ENCODE measurements around the gene LCORL. TPM values are rescaled to one million over a fixed set of nuclear protein-coding genes. Genes with fewer than 3 reads are reported as not detected.

LCORL gene
- total RNA-seq, 1 experiment from 2014 or later: 13.8 TPM

DNA sequence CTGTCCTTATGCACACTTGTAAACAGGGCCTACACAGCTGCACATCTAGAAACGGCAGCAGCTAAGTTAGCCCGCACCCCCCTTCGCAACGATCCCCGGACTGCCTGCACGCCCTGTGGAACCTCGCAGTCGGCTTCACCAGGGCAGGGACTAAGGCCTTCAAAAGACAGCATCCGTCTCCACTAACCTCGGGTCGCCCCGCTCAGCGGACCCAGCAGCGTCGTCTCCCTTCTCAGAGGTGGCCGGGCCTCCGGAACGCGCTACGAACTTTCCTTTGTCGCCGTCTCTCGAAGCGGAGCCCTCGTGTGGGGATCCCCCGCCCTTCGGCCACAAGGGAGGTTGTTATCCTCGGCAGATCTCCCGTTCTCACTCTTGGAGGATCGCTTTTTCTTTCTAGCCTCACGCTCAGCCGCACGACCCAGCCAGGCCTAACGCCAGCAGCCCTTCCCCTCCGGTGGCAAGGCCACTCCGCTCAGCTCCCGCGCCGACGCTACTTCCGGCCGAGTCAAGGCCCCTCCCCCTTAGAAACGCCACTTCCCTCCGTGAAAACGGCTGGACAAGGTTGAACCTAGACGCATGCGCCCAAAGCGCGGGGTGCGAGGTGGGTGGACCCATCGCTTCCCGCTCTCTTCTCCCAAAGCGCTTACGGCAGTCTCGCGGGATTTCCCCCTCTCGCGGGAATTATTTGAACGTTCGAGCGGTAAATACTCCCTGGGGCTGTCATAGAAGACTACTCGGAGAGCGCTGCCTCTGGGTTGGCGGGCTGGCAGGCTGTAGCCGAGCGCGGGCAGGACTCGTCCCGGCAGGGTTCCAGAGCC is 211.1 kb downstream of the LCORL start, which contains the start of the genes DCAF16 and NCAPG:
TSS of gene DCAF16 (minus strand) at position 498 of the 818 bp plus-strand sequence. CDS start 6,616 bp downstream, outside the sequence.
TSS of gene NCAPG (plus strand) at position 720 of the 818 bp plus-strand sequence. CDS start 99 bp downstream, outside the sequence.
- DNase-seq: peak; percentile 94 to 98
- Histone ChIP-seq H3K27me3 (ENCODE audit: insufficient read depth, low read depth) (no peaks in the 10 kb centered on the region), H3K4me3 (peak within 1 kb of the TSS; percentile 89), H3K36me3 (ENCODE audit: low read depth) (peaks cover 20% of the 10 kb centered on the region), H3K9me3 (ENCODE audit: insufficient read depth, low read depth) (no peaks in the 10 kb centered on the region), H3F3A (ENCODE audit: insufficient read depth, low read depth) (no peaks in the 10 kb centered on the region), H3K4me1 (replicated peaks; ENCODE audit: insufficient read depth) (peaks cover 35% of the 10 kb centered on the region), H3K9me2 (ENCODE audit: insufficient read depth) (no peaks in the 10 kb centered on the region), H3K79me2 (ENCODE audit: low read depth) (peaks cover 97% of the 10 kb centered on the region), H4K20me1 (ENCODE audit: insufficient read depth) (peaks cover 27% of the 10 kb centered on the region), H2AFZ (peak within 1 kb of the TSS; percentile 91), H3K27ac (peak within 1 kb of the TSS; percentile 74), H3K4me2 (peak within 1 kb of the TSS; percentile 92)
- BruUV-seq (replicated peaks): TSS peak; percentile 76
- intact Hi-C loops (cut with micrococcal nuclease; ENCODE audit: unreplicated experiment): loop anchor here (1.0 to 10.0 kb wide), 4 partner anchors 196 to 261 kb away; partner anchors contain the start of genes LAP3, LCORL and MED28
- no peak for TF ChIP-seq EZH2 (IDR thresholded peaks at IDR 0.05; ENCODE audit: low read depth)
- TF ChIP-seq, protein P1, sequence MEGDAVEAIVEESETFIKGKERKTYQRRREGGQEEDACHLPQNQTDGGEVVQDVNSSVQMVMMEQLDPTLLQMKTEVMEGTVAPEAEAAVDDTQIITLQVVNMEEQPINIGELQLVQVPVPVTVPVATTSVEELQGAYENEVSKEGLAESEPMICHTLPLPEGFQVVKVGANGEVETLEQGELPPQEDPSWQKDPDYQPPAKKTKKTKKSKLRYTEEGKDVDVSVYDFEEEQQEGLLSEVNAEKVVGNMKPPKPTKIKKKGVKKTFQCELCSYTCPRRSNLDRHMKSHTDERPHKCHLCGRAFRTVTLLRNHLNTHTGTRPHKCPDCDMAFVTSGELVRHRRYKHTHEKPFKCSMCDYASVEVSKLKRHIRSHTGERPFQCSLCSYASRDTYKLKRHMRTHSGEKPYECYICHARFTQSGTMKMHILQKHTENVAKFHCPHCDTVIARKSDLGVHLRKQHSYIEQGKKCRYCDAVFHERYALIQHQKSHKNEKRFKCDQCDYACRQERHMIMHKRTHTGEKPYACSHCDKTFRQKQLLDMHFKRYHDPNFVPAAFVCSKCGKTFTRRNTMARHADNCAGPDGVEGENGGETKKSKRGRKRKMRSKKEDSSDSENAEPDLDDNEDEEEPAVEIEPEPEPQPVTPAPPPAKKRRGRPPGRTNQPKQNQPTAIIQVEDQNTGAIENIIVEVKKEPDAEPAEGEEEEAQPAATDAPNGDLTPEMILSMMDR (conservative IDR thresholded peaks at IDR 0.05): no peak
- ChIA-PET POLR2A (ENCODE audit: unreplicated experiment) (interaction anchor here (0.6 to 0.7 kb wide), 2 partner anchors 17 to 94 kb away, joined by 3 to 5 read pairs; no protein-coding TSS in a partner anchor), CTCF (no interaction called here)

GRCh38 chr4:17809667-17810066 is 211.9 kb downstream of the LCORL start:
- no peaks in the 10 kb centered on the region for H3F3A ChIP-seq (ENCODE audit: insufficient read depth, low read depth)
- H3K27ac ChIP-seq: no peak overlapping the region
- no TSS peak for BruUV-seq (replicated peaks)
- CTCF ChIA-PET: interaction anchor here (0.7 kb wide), 1 partner anchor 72 kb away, joined by 3 read pairs; no protein-coding TSS in a partner anchor
- peak overlapping the region; percentile 92 for H3K4me2 ChIP-seq
- DNase-seq: no peak
- no peak overlapping the region for H2AFZ ChIP-seq
- H3K9me3 ChIP-seq (ENCODE audit: insufficient read depth, low read depth): no peaks in the 10 kb centered on the region
- H3K9me2 ChIP-seq (ENCODE audit: insufficient read depth): no peaks in the 10 kb centered on the region
- intact Hi-C loops (cut with micrococcal nuclease; ENCODE audit: unreplicated experiment): loop anchor here (1.0 to 10.0 kb wide), 5 partner anchors 195 to 297 kb away; partner anchors contain the start of genes LAP3, LCORL, MED28 and QDPR
- peaks cover 35% of the 10 kb centered on the region for H3K4me1 ChIP-seq (replicated peaks; ENCODE audit: insufficient read depth)
- H4K20me1 ChIP-seq (ENCODE audit: insufficient read depth): peaks cover 31% of the 10 kb centered on the region
- POLR2A ChIA-PET (ENCODE audit: unreplicated experiment): interaction anchor here (0.6 kb wide), 1 partner anchor 18 kb away, joined by 5 read pairs; no protein-coding TSS in a partner anchor
- peaks cover 22% of the 10 kb centered on the region for H3K36me3 ChIP-seq (ENCODE audit: low read depth)
- H3K79me2 ChIP-seq (ENCODE audit: low read depth): peaks cover 97% of the 10 kb centered on the region
- H3K4me3 ChIP-seq: peak overlapping the region; percentile 89
- TF ChIP-seq EZH2 (IDR thresholded peaks at IDR 0.05; ENCODE audit: low read depth): no peak
- TF ChIP-seq, protein P1 (conservative IDR thresholded peaks at IDR 0.05): no peak
- no peaks in the 10 kb centered on the region for H3K27me3 ChIP-seq (ENCODE audit: insufficient read depth, low read depth)

- Histone ChIP-seq H3K27ac (no peak overlapping the region), H3K9me3 (ENCODE audit: insufficient read depth, low read depth) (no peaks in the 10 kb centered on the region), H4K20me1 (ENCODE audit: insufficient read depth) (peaks cover 31% of the 10 kb centered on the region), H3K79me2 (ENCODE audit: low read depth) (peaks cover 76% of the 10 kb centered on the region), H2AFZ (no peak overlapping the region), H3K27me3 (ENCODE audit: insufficient read depth, low read depth) (no peaks in the 10 kb centered on the region), H3K4me3 (no peak overlapping the region), H3K4me2 (0 out of 2 replicates have a peak overlapping the region, but pooled peaks have one; percentile 92), H3K36me3 (ENCODE audit: low read depth) (peaks cover 28% of the 10 kb centered on the region), H3F3A (ENCODE audit: insufficient read depth, low read depth) (no peaks in the 10 kb centered on the region), H3K4me1 (replicated peaks; ENCODE audit: insufficient read depth) (peaks cover 24% of the 10 kb centered on the region), H3K9me2 (ENCODE audit: insufficient read depth) (no peaks in the 10 kb centered on the region)
- TF ChIP-seq, protein P1 (conservative IDR thresholded peaks at IDR 0.05): no peak
- TF ChIP-seq EZH2 (IDR thresholded peaks at IDR 0.05; ENCODE audit: low read depth): no peak
- BruUV-seq (replicated peaks): no TSS peak
- POLR2A ChIA-PET (ENCODE audit: unreplicated experiment): no interaction called here
- intact Hi-C loops (cut with micrococcal nuclease; ENCODE audit: unreplicated experiment): loop anchor here (5.0 kb wide), 1 partner anchor 295 kb away; the partner anchor contains the start of gene QDPR
- no peak for DNase-seq
- CTCF ChIA-PET: no interaction called here
Observed at GRCh38 chr4:17807446-17807845, 214.1 kb downstream of the LCORL start.

All from PC-9 (cell line).